Right lobe of liver (tissue), 6 donors: ENCODE results near the gene NEURL4. TPM values are rescaled to one million over a fixed set of nuclear protein-coding genes. Genes with fewer than 3 reads are reported as not detected.
A peak's percentile ranks its signal among the peaks of the same experiment; 100 is the strongest.

Source experiments
- ATAC-seq, 4 donors: fragments of 200-7000 bp; cut with Tn5 transposase; one replicate each; pipeline ENCODE4 v1.9.1; 2020; ENCODE audit warnings: mild to moderate bottlenecking in 4 of 4, moderate library complexity in 4 of 4
- DNase-seq, 3 donors: peaks; one replicate each; pipeline ENCODE4 v3.0.0-alpha.2; 2020
- H3K27ac ChIP-seq, 3 donors: fragments of 200-600 bp; one replicate each; pipeline ENCODE4 v1.8.0; 2022
- H3K27me3 ChIP-seq, 2 donors: fragments of 200-600 bp; one replicate each; pipeline ENCODE4 v1.8.0; 2022
- H3K36me3 ChIP-seq, 4 donors: fragments of 200-600 bp; sonication (generic) in 1 of 4; one replicate each; pipeline versions ENCODE4 v1.5.1 to v1.8.0; 2017 to 2022; ENCODE audit warnings: control low read depth in 1 of 4
- H3K4me1 ChIP-seq, 4 donors: fragments of 200-600 bp; sonication (generic) in 1 of 4; one replicate each; pipeline versions ENCODE4 v1.5.1 to v1.8.0; 2017 to 2022; ENCODE audit warnings: control low read depth in 1 of 4
- H3K4me3 ChIP-seq, 3 donors: fragments of 200-600 bp; one replicate each; pipeline ENCODE4 v1.8.0; 2022
- H3K9me3 ChIP-seq, 4 donors: fragments of 200-600 bp; sonication (generic) in 1 of 4; one replicate each; pipeline versions ENCODE4 v1.5.1 to v1.8.0; 2017 to 2022; ENCODE audit warnings: control low read depth in 1 of 4
- POLR2A ChIP-seq: fragments of 450-650 bp; IDR thresholded peaks from one replicate; pipeline ENCODE4 v1.6.1; 2017; ENCODE audit warnings: antibody characterized with exemption, mild to moderate bottlenecking
- WGBS: methylation state at CpG from one replicate; pipeline ENCODE4 v1.1.6; 2018; ENCODE audit warnings: low coverage, low lambda C conversion rate; ENCODE audit not compliant: insufficient coverage; ENCODE audit errors: missing lambda C conversion rate; 5-methylcytosine and 5-hydroxymethylcytosine counted together
- intact Hi-C, 2 donors: fragments of 100-400 bp; cut with DNase I; formaldehyde crosslinking; loops; one replicate each; pipeline versions ENCODE4 v1.11.2 to v1.14.1; 2022
- total RNA-seq, 6 experiments: library from RNA; depleted of rRNA in 2 of 6; stranded (reverse); fragments of >200 nt in 2 of 6; fragmentation: NEBNext Ultra II Directional in 3 of 6; extraction: Animal tissue kit (Norgen Biotek cat#: 25700) in 3 of 6; gene quantifications; one replicate each; pipeline versions ENCODE4 v1.1.0 to v1.2.4, GENCODE V29; 2016 to 2023
- TF ChIP-seq, protein P1 (sequence below), 4 donors: fragments of 200-600 bp in 3 of 4; fragments of 450-650 bp in 1 of 4; IDR thresholded peaks; one replicate each; pipeline versions ENCODE4 v1.5.1 to v1.8.0; 2016 to 2022; ENCODE audit warnings: antibody characterized with exemption in 4 of 4, mild to moderate bottlenecking in 2 of 4
- donor health status: DM: no; HTN: yes; CAD: no.
- donor health status: DM: no; HTN: no; CAD: no.
- donor health status: DM: no; HTN: no; CAD: no.
- donor health status: DM: no; HTN: yes; CAD: no.
- donor health status: DM: no; HTN: yes; CAD: no.

The NEURL4 gene
- total RNA-seq, 6 experiments from 2014 or later = 4.2 to 22.1 (median 10.8) TPM

DNA sequence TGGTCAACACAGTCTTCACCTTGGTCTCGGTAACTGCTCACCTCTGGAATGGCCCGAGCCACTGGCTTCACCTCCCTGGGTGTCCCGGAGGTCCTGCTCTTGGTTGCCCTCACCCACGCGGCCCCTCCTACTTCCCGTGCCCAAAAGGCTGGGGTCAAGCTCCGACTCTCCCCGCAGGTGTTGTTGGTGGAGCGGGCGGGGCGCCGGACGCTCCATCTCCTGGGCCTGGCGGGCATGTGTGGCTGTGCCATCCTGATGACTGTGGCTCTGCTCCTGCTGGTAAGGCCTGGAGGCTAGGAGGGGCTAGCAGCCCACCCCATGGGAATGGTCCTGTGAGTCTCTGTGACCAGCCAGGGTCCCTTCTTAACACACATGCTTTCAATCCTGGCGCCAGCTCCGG lies 44.2 kb downstream of the NEURL4 start:
- WGBS = 100% methylated on average over 2 of the region's 16 CpGs
- no peak for TF ChIP-seq POLR2A
- TF ChIP-seq, protein P1, sequence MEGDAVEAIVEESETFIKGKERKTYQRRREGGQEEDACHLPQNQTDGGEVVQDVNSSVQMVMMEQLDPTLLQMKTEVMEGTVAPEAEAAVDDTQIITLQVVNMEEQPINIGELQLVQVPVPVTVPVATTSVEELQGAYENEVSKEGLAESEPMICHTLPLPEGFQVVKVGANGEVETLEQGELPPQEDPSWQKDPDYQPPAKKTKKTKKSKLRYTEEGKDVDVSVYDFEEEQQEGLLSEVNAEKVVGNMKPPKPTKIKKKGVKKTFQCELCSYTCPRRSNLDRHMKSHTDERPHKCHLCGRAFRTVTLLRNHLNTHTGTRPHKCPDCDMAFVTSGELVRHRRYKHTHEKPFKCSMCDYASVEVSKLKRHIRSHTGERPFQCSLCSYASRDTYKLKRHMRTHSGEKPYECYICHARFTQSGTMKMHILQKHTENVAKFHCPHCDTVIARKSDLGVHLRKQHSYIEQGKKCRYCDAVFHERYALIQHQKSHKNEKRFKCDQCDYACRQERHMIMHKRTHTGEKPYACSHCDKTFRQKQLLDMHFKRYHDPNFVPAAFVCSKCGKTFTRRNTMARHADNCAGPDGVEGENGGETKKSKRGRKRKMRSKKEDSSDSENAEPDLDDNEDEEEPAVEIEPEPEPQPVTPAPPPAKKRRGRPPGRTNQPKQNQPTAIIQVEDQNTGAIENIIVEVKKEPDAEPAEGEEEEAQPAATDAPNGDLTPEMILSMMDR (IDR thresholded peaks at IDR 0.05) = no peak
- H3K36me3 ChIP-seq = no peaks in the 10 kb centered on the region
- no peak overlapping the region for H3K27ac ChIP-seq
- H3K27me3 ChIP-seq = no peaks in the 10 kb centered on the region
- intact Hi-C loops = no loop called here
- no peak overlapping the region for H3K4me3 ChIP-seq
- ATAC-seq (no peak), DNase-seq (no peak)
- peaks cover 0 to 20% (median 2%) of the 10 kb centered on the region in 4 donors for H3K4me1 ChIP-seq
- H3K9me3 ChIP-seq = no peaks in the 10 kb centered on the region

DNA sequence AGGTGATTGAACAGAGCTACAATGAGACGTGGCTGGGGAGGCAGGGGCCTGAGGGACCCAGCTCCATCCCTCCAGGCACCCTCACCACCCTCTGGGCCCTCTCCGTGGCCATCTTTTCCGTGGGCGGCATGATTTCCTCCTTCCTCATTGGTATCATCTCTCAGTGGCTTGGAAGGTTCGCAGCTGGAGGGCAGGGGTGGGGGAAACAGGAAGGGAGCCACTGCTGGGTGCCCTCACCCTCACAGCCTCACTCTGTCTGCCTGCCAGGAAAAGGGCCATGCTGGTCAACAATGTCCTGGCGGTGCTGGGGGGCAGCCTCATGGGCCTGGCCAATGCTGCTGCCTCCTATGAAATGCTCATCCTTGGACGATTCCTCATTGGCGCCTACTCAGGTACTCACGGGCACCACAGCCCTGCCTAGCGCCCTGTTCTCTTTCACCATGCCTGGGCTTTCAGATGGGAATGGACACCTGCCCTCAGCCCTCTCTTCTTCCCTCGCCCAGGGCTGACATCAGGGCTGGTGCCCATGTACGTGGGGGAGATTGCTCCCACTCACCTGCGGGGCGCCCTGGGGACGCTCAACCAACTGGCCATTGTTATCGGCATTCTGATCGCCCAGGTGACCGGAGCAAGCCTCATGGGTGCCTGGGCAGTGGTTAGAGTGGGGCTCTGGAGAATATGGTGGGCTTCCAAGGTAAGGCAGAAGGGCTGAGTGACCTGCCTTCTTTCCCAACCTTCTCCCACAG lies 45.5 kb downstream of the NEURL4 start:
- no peak for ATAC-seq
- no peak for DNase-seq
- H3K4me3 ChIP-seq = no peak overlapping the region
- TF ChIP-seq, protein P1 (IDR thresholded peaks at IDR 0.05) = no peak
- no peak for TF ChIP-seq POLR2A
- no peak overlapping the region for H3K27ac ChIP-seq
- no peaks in the 10 kb centered on the region for H3K36me3 ChIP-seq
- 89% methylated on average over 8 of the region's 18 CpGs for WGBS
- intact Hi-C loops = no loop called here
- H3K4me1 ChIP-seq = peaks cover 0 to 20% (median 2%) of the 10 kb centered on the region in 4 donors
- no peaks in the 10 kb centered on the region for H3K27me3 ChIP-seq
- no peaks in the 10 kb centered on the region for H3K9me3 ChIP-seq

DNA sequence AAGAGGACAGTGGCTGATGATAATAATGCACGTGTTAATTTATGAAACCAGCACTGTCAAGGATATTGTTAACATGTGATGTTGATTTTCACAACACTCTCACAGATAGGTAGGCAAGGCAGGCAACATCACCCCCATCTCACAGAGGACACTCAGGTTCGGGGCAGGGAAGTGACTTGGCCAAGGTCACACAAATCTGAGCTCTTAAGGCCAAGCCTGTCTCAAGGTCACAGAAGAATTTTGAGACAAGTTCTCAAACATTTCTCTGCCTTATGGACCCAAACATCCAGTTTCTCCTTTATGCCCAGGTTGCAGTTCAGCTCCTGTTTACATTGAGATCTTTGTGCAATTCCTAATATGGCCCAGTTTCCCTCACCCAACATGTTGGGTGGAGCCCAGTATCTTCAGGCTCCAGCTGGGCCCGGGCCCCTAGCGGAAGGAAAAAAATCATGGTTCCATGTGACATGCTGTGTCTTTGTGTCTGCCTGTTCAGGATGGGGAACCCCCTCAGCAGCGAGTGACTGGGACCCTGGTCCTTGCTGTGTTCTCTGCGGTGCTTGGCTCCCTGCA lies 46.3 kb downstream of the NEURL4 start:
- DNase-seq (no peak), ATAC-seq (no peak)
- 54% methylated on average over 5 of the region's 6 CpGs for WGBS
- Histone ChIP-seq H3K27ac (no peak overlapping the region), H3K36me3 (no peaks in the 10 kb centered on the region), H3K4me3 (no peak overlapping the region), H3K9me3 (no peaks in the 10 kb centered on the region), H3K4me1 (peaks cover 0 to 20% (median 2%) of the 10 kb centered on the region in 4 donors), H3K27me3 (no peaks in the 10 kb centered on the region)
- TF ChIP-seq POLR2A = no peak
- TF ChIP-seq, protein P1 (IDR thresholded peaks at IDR 0.05) = no peak
- intact Hi-C loops = no loop called here

DNA sequence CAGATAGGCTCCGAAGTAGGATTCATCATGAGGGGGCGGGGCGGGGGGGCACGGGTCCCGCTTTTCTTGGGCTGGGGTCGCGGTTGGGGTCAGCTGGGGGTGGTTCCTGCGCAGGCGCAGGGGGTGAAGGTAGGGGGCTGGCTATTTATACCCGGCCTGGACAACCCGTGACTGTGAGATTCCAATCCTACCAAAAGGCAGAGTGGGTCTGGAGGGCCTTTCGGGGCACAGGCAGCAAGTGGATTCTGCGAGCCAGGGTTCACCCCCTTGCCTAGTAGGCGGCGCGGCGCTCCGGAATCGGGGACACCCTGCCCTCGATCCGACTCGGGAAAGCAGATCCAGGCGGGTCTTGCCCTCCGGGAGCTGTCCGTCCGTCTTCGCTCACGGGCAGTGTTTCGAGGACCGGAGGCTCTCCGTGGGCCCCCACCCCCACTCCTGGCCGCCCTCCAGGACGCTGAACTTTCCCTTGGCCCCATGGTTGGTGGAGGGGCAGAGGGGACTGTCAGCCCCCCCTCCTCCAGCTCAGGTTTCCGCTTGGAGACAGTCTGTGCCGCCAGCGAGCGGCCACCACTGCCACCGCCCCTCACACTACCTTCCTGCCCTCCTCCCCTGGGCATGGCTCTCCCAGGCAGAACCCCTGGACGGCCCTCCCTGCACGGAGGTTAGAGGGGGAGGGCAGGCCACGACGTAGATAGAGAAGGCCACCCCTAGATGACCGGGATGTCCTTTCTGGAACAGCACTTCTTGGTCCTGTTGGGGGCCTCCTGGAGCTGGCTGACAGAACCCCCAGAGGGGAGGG lies 47.0 kb downstream of the NEURL4 start:
- Histone ChIP-seq H3K9me3 (no peaks in the 10 kb centered on the region), H3K4me3 (peak overlapping the region; percentile 22 to 61 (median 53)), H3K36me3 (no peaks in the 10 kb centered on the region), H3K4me1 (peaks cover 0 to 20% (median 2%) of the 10 kb centered on the region in 4 donors), H3K27ac (peak overlapping the region in 1 of 3 donors; percentile 73), H3K27me3 (no peaks in the 10 kb centered on the region)
- 3% methylated on average over 14 of the region's 43 CpGs for WGBS
- TF ChIP-seq POLR2A = no peak
- TF ChIP-seq, protein P1 (IDR thresholded peaks at IDR 0.05) = no peak
- DNase-seq (peak in 2 of 3 donors; percentile 48 to 57), ATAC-seq (no peak)
- intact Hi-C loops = no loop called here
